ENCODE results near the gene ATAD3C.

DNA sequence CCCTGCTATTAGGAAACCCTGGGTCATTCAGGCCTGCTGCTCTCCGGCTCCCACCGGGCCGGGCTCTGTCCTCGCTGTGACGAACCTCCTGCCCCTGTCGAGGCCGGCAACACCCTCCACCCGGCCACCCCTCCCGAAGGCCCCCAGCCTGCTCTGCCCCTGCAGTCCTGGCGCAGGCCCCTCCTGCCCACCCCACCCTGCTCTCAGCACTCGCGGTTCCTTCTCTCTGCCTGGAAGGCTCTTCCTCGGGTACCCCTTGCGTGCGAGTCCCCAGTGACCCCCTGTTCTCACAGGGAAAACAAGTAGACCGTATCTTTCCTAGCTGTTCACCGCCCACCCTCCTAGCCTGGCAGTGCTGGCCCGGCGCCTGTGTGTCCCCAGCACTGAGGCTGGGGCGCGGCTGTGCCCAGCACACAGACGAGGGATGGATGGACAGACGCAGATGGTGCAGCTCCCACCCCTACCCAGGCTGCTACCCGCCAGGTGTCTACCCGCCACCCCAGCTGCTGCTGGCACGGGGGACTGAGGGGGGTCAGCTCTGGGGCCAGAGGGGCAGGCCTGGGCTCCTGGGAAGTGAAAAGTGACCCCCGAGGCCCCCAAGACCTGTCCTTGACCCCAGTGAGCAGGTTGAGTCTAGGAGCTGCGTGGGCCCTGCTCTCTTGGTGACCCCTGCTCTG lies 17.1 kb upstream of the ATAD3C start:
- TF ChIP-seq, protein P1, sequence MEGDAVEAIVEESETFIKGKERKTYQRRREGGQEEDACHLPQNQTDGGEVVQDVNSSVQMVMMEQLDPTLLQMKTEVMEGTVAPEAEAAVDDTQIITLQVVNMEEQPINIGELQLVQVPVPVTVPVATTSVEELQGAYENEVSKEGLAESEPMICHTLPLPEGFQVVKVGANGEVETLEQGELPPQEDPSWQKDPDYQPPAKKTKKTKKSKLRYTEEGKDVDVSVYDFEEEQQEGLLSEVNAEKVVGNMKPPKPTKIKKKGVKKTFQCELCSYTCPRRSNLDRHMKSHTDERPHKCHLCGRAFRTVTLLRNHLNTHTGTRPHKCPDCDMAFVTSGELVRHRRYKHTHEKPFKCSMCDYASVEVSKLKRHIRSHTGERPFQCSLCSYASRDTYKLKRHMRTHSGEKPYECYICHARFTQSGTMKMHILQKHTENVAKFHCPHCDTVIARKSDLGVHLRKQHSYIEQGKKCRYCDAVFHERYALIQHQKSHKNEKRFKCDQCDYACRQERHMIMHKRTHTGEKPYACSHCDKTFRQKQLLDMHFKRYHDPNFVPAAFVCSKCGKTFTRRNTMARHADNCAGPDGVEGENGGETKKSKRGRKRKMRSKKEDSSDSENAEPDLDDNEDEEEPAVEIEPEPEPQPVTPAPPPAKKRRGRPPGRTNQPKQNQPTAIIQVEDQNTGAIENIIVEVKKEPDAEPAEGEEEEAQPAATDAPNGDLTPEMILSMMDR (IDR thresholded peaks at IDR 0.05), result no peak
- TF ChIP-seq, protein P2, sequence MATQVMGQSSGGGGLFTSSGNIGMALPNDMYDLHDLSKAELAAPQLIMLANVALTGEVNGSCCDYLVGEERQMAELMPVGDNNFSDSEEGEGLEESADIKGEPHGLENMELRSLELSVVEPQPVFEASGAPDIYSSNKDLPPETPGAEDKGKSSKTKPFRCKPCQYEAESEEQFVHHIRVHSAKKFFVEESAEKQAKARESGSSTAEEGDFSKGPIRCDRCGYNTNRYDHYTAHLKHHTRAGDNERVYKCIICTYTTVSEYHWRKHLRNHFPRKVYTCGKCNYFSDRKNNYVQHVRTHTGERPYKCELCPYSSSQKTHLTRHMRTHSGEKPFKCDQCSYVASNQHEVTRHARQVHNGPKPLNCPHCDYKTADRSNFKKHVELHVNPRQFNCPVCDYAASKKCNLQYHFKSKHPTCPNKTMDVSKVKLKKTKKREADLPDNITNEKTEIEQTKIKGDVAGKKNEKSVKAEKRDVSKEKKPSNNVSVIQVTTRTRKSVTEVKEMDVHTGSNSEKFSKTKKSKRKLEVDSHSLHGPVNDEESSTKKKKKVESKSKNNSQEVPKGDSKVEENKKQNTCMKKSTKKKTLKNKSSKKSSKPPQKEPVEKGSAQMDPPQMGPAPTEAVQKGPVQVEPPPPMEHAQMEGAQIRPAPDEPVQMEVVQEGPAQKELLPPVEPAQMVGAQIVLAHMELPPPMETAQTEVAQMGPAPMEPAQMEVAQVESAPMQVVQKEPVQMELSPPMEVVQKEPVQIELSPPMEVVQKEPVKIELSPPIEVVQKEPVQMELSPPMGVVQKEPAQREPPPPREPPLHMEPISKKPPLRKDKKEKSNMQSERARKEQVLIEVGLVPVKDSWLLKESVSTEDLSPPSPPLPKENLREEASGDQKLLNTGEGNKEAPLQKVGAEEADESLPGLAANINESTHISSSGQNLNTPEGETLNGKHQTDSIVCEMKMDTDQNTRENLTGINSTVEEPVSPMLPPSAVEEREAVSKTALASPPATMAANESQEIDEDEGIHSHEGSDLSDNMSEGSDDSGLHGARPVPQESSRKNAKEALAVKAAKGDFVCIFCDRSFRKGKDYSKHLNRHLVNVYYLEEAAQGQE (IDR thresholded peaks at IDR 0.05; ENCODE audit: low read depth, low read length), result no peak
- TF ChIP-seq CHD2 (IDR thresholded peaks at IDR 0.05; ENCODE audit: low read length, partially characterized antibody), result no peak
- TF ChIP-seq, protein P3, sequence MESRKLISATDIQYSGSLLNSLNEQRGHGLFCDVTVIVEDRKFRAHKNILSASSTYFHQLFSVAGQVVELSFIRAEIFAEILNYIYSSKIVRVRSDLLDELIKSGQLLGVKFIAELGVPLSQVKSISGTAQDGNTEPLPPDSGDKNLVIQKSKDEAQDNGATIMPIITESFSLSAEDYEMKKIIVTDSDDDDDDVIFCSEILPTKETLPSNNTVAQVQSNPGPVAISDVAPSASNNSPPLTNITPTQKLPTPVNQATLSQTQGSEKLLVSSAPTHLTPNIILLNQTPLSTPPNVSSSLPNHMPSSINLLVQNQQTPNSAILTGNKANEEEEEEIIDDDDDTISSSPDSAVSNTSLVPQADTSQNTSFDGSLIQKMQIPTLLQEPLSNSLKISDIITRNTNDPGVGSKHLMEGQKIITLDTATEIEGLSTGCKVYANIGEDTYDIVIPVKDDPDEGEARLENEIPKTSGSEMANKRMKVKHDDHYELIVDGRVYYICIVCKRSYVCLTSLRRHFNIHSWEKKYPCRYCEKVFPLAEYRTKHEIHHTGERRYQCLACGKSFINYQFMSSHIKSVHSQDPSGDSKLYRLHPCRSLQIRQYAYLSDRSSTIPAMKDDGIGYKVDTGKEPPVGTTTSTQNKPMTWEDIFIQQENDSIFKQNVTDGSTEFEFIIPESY (IDR thresholded peaks at IDR 0.05; ENCODE audit: borderline replicate concordance, low read depth), result no peak
- TF ChIP-seq RCOR1 (IDR thresholded peaks at IDR 0.05; ENCODE audit: low read length), result no peak
- TF ChIP-seq EP300 (IDR thresholded peaks at IDR 0.05; ENCODE audit: borderline replicate concordance in 1 of 2, low read depth in 1 of 2, low read length in 1 of 2), result no peak
- TF ChIP-seq YY1 (IDR thresholded peaks at IDR 0.05; ENCODE audit: low read depth), result no peak
- no peak for TF ChIP-seq POLR2AphosphoS5 (IDR thresholded peaks at IDR 0.05; ENCODE audit: low read depth, low read length)
- TF ChIP-seq RFX5 (IDR thresholded peaks at IDR 0.05; ENCODE audit: low read length), result no peak
- no peak for TF ChIP-seq JUND (IDR thresholded peaks at IDR 0.05)
- no peak for TF ChIP-seq NFIC (IDR thresholded peaks at IDR 0.05; ENCODE audit: borderline replicate concordance)
- TF ChIP-seq GABPA (IDR thresholded peaks at IDR 0.05; ENCODE audit: low read depth), result no peak

Data from SK-N-SH (cell line).